ENCODE measurements around the gene NOS1.

DNA sequence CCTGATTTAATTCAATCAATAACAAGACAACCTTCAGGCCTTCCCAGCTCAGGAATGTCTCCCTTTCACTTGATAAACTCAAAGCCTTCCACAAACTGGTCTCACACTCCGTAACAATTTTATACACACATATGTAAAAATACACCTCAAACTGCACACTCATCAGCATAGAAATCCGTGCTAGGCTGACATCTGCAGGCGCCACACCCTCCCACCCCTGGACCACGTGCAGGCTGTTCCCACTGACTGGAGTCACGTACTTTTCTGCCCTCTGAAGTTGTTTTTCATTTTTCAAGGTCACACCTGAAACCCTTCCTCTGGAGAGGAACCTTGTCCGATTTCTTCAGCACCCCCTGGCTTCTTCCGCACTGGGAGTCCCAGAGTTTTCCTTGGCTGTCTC is 198.8 kb downstream of the NOS1 start:
- TF ChIP-seq, protein P1, sequence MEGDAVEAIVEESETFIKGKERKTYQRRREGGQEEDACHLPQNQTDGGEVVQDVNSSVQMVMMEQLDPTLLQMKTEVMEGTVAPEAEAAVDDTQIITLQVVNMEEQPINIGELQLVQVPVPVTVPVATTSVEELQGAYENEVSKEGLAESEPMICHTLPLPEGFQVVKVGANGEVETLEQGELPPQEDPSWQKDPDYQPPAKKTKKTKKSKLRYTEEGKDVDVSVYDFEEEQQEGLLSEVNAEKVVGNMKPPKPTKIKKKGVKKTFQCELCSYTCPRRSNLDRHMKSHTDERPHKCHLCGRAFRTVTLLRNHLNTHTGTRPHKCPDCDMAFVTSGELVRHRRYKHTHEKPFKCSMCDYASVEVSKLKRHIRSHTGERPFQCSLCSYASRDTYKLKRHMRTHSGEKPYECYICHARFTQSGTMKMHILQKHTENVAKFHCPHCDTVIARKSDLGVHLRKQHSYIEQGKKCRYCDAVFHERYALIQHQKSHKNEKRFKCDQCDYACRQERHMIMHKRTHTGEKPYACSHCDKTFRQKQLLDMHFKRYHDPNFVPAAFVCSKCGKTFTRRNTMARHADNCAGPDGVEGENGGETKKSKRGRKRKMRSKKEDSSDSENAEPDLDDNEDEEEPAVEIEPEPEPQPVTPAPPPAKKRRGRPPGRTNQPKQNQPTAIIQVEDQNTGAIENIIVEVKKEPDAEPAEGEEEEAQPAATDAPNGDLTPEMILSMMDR (conservative IDR thresholded peaks at IDR 0.05; ENCODE audit: low read depth, low read length): no peak
- no peak for TF ChIP-seq EZH2 (IDR thresholded peaks at IDR 0.05; ENCODE audit: borderline replicate concordance, low read depth, low read length, poor library complexity, severe bottlenecking)

All from A673 (cell line).